Astrocyte (in vitro differentiated cells and primary cell): ENCODE measurements around the gene MCTP1. TPM values are rescaled to one million over a fixed set of nuclear protein-coding genes. Genes with fewer than 3 reads are reported as not detected.

Experiments used
- DNase-seq: peaks from one replicate; pipeline ENCODE4 v3.0.0-alpha.2; 2010; ENCODE audit warnings: low read depth
- FAIRE-seq: peaks from 2 replicates; lab custom pipeline; 2011; peaks lifted over from hg19 to GRCh38; lab: Jason Lieb, UNC
- H2AFZ ChIP-seq: 2 replicates; pipeline ENCODE4 v1.6.0; 2012; ENCODE audit warnings: low read depth, low read length, inconsistent platforms
- H3K27ac ChIP-seq: 2 replicates; pipeline ENCODE4 v1.5.1; 2011; ENCODE audit warnings: low read depth, low read length, inconsistent platforms
- H3K27me3 ChIP-seq: 2 replicates; pipeline ENCODE4 v1.6.0; 2011; ENCODE audit warnings: low read length, inconsistent platforms; ENCODE audit not compliant: insufficient read depth
- H3K36me3 ChIP-seq: 2 replicates; pipeline ENCODE4 v1.5.1; 2011; ENCODE audit warnings: low read length, inconsistent platforms; ENCODE audit not compliant: insufficient read depth
- H3K4me1 ChIP-seq: 2 replicates; pipeline ENCODE4 v1.5.1; 2011; ENCODE audit warnings: low read length, inconsistent platforms; ENCODE audit not compliant: insufficient read depth
- H3K4me2 ChIP-seq: 2 replicates; pipeline ENCODE4 v1.6.0; 2012; ENCODE audit warnings: low read length, inconsistent platforms
- H3K4me3 ChIP-seq: 2 replicates; pipeline ENCODE4 v1.5.1; 2011; ENCODE audit warnings: low read depth, mild to moderate bottlenecking, low read length, inconsistent platforms; ENCODE audit not compliant: insufficient read depth
- H3K79me2 ChIP-seq: 2 replicates; pipeline ENCODE4 v1.6.0; 2012; ENCODE audit warnings: mild to moderate bottlenecking, low read length, inconsistent platforms; ENCODE audit not compliant: insufficient read depth
- H3K9ac ChIP-seq: 2 replicates; pipeline ENCODE4 v1.6.0; 2012; ENCODE audit warnings: mild to moderate bottlenecking, low read length, inconsistent platforms
- H3K9me3 ChIP-seq: 2 replicates; pipeline ENCODE4 v1.5.1; 2012; ENCODE audit warnings: low read depth, mild to moderate bottlenecking, low read length, inconsistent platforms; ENCODE audit not compliant: insufficient read depth
- H4K20me1 ChIP-seq: 2 replicates; pipeline ENCODE4 v1.6.0; 2012; ENCODE audit warnings: low read length, inconsistent platforms; ENCODE audit not compliant: insufficient read depth
- H3K27ac Mint-ChIP-seq: one replicate; pipeline ENCODE4 v1.8.0; 2021; ENCODE audit warnings: mild to moderate bottlenecking, mixed read lengths; ENCODE audit not compliant: unreplicated experiment
- H3K27me3 Mint-ChIP-seq: one replicate; pipeline ENCODE4 v1.8.0; 2021; ENCODE audit warnings: low read depth, mixed read lengths; ENCODE audit not compliant: unreplicated experiment
- H3K36me3 Mint-ChIP-seq: one replicate; pipeline ENCODE4 v1.8.0; 2021; ENCODE audit warnings: low read depth, mixed read lengths; ENCODE audit not compliant: unreplicated experiment
- H3K4me1 Mint-ChIP-seq: one replicate; pipeline ENCODE4 v1.8.0; 2021; ENCODE audit warnings: low read depth, mixed read lengths; ENCODE audit not compliant: unreplicated experiment
- H3K4me3 Mint-ChIP-seq: one replicate; pipeline ENCODE4 v1.8.0; 2021; ENCODE audit warnings: mild to moderate bottlenecking, moderate library complexity, mixed read lengths; ENCODE audit not compliant: unreplicated experiment
- H3K9me3 Mint-ChIP-seq: one replicate; pipeline ENCODE4 v1.8.0; 2021; ENCODE audit warnings: mild to moderate bottlenecking, mixed read lengths; ENCODE audit not compliant: unreplicated experiment
- CTCF ChIP-seq: IDR thresholded peaks from 2 replicates; pipeline ENCODE4 v1.5.1; 2011; ENCODE audit warnings: low read depth, mild to moderate bottlenecking, inconsistent platforms, low read length, moderate library complexity; ENCODE audit not compliant: insufficient read depth
- EZH2 ChIP-seq: IDR thresholded peaks from 2 replicates; pipeline ENCODE4 v1.6.1; 2012; ENCODE audit warnings: mild to moderate bottlenecking, low read length, inconsistent platforms; ENCODE audit not compliant: insufficient read depth
- total RNA-seq: library from RNA; stranded (reverse); gene quantifications from 2 replicates; pipeline ENCODE4 v1.2.1, GENCODE V29; 2021

The MCTP1 gene
- total RNA-seq, 1 donor from 2014 or later = 40.6 TPM

- no peak overlapping the region for H3K4me3 Mint-ChIP-seq
- Histone ChIP-seq H3K9me3 (no peaks in the 10 kb centered on the region), H3K79me2 (no peaks in the 10 kb centered on the region), H4K20me1 (no peaks in the 10 kb centered on the region), H3K4me3 (no peak overlapping the region), H2AFZ (no peak overlapping the region), H3K4me1 (peaks cover 17% of the 10 kb centered on the region), H3K9ac (no peak overlapping the region), H3K4me2 (no peak overlapping the region), H3K27me3 (no peaks in the 10 kb centered on the region), H3K27ac (no peak overlapping the region), H3K36me3 (no peaks in the 10 kb centered on the region)
- H3K36me3 Mint-ChIP-seq = no peaks in the 10 kb centered on the region
- DNase-seq = no peak
- FAIRE-seq = no peak
- peaks cover 34% of the 10 kb centered on the region for H3K4me1 Mint-ChIP-seq
- H3K27me3 Mint-ChIP-seq = no peaks in the 10 kb centered on the region
- H3K27ac Mint-ChIP-seq = no peak overlapping the region
- H3K9me3 Mint-ChIP-seq = no peaks in the 10 kb centered on the region
- no peak for TF ChIP-seq EZH2
- no peak for TF ChIP-seq CTCF
These were observed 103.2 kb downstream of the MCTP1 start for GRCh38 chr5:95181644-95182043.

- Histone ChIP-seq H2AFZ (peak overlapping the region; percentile 40), H3K9me3 (no peaks in the 10 kb centered on the region), H4K20me1 (no peaks in the 10 kb centered on the region), H3K4me3 (no peak overlapping the region), H3K36me3 (no peaks in the 10 kb centered on the region), H3K4me1 (peaks cover 17% of the 10 kb centered on the region), H3K4me2 (peak overlapping the region; percentile 61), H3K27ac (peak overlapping the region; percentile 77), H3K79me2 (no peaks in the 10 kb centered on the region), H3K9ac (peak overlapping the region; percentile 44), H3K27me3 (no peaks in the 10 kb centered on the region)
- TF ChIP-seq CTCF (peak; percentile 52), EZH2 (no peak)
- Mint-ChIP-seq H3K27me3 (no peaks in the 10 kb centered on the region), H3K4me1 (peaks cover 39% of the 10 kb centered on the region), H3K9me3 (no peaks in the 10 kb centered on the region), H3K36me3 (no peaks in the 10 kb centered on the region), H3K4me3 (peak overlapping the region; percentile 17), H3K27ac (peak overlapping the region; percentile 98)
- FAIRE-seq (no peak), DNase-seq (peak; percentile 73)
These were observed 106.7 kb downstream of the MCTP1 start for GRCh38 chr5:95178046-95178651.

- Histone ChIP-seq H3K4me1 (peaks cover 17% of the 10 kb centered on the region), H3K79me2 (no peaks in the 10 kb centered on the region), H3K4me3 (no peak overlapping the region), H4K20me1 (no peaks in the 10 kb centered on the region), H3K27ac (peak overlapping the region; percentile 77), H3K9me3 (no peaks in the 10 kb centered on the region), H3K9ac (peak overlapping the region; percentile 44), H3K36me3 (no peaks in the 10 kb centered on the region), H2AFZ (peak overlapping the region; percentile 49), H3K4me2 (peak overlapping the region; percentile 61), H3K27me3 (no peaks in the 10 kb centered on the region)
- H3K27me3 Mint-ChIP-seq = no peaks in the 10 kb centered on the region
- TF ChIP-seq CTCF (no peak), EZH2 (no peak)
- FAIRE-seq (no peak), DNase-seq (no peak)
- H3K4me3 Mint-ChIP-seq = peak overlapping the region; percentile 28
- peak overlapping the region; percentile 98 for H3K27ac Mint-ChIP-seq
- peaks cover 40% of the 10 kb centered on the region for H3K4me1 Mint-ChIP-seq
- no peaks in the 10 kb centered on the region for H3K36me3 Mint-ChIP-seq
- no peaks in the 10 kb centered on the region for H3K9me3 Mint-ChIP-seq
These were observed 107.4 kb downstream of the MCTP1 start for GRCh38 chr5:95177456-95177855.
